ENCODE data around the gene EGFL7.

DNA sequence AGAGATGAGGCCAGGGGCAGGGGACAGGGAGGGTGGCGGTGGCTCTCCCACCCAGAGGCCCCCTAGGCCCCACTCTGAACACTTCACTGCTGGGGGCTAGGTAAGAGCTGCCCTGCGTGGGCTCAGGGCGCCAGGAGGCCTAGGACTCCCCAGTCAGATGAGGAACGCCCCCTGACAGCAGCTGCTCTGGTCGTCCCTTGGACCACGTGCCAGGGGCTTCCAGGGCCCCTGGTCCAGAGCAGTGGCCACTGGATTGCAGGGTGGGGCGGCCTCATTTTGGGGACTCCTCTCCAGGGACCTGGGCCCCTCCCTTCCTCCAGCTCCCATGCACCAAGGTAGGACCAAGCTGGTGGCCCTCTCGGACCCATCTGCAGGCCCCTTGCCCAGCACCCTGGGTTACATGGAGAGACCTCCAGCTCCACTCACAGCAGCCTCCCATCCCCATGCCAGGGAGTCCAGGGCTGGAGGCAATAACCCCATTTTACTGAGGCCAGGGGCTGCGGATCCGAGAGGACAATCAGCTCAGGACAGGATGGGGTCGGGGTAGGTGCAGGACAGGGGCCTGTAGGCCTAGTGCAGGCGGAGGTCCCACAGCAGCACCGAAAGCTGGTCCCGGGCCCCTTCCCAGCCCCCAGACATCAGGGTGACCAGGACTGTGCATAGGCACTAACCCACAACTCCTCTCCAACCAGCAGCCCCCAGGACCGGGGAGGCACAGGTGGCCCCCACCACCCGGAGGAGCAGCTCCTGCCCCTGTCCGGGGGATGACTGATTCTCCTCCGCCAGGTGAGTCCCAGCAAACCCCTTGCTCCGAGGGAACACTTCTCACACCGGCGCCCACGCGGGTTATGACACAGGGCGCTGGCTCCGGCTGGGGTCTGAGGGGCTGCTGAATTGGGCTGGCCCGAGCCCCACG lies 1.5 kb downstream of the EGFL7 start:
- TF ChIP-seq CTCF (IDR thresholded peaks at IDR 0.05; ENCODE audit: low read depth, low read length, missing input control) = no peak
- TF ChIP-seq RXRA (IDR thresholded peaks at IDR 0.05) = no peak
- no peak for TF ChIP-seq HNF4A (conservative IDR thresholded peaks at IDR 0.05)
- no peak for TF ChIP-seq REST (IDR thresholded peaks at IDR 0.05)
- no peak for TF ChIP-seq GABPA (IDR thresholded peaks at IDR 0.05 in 1 of 2, conservative IDR thresholded peaks at IDR 0.05 in 1 of 2)
- TF ChIP-seq RAD21 (IDR thresholded peaks at IDR 0.05) = no peak
- no peak for TF ChIP-seq FOXA2 (IDR thresholded peaks at IDR 0.05)
- TF ChIP-seq ATF3 (IDR thresholded peaks at IDR 0.05) = no peak
- no peak for TF ChIP-seq JUND (IDR thresholded peaks at IDR 0.05)
- no peak for TF ChIP-seq ZBTB33 (IDR thresholded peaks at IDR 0.05)
- no peak for TF ChIP-seq TAF1 (conservative IDR thresholded peaks at IDR 0.05)
